ENCODE data around the gene ASIC1. TPM values are rescaled to one million over a fixed set of nuclear protein-coding genes. Genes with fewer than 3 reads are reported as not detected.

The ASIC1 gene
- total and polyA plus RNA-seq, 2 of the 13 experiments (the other 11 are each of a cell fraction or from before 2014, with no cell fraction given), result 0.44 to 1.5 TPM

DNA sequence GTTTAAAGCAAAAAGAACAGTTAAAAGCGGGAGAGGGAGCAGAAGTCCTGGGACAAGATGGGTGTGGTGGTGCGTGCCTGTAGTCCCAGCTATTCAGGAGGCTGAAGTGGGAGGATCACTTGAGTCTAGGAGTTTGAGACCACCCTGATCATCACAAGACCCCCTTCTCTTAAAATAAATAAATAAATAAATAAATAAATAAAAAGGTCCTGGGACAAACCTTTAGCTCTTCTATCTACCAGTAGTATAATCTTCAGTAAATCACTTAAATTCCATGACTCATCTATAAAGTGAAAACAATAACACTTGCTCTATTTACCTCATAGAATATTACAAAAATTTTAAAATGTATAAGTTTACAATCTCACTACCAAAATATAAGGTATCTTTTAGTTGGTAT lies 37.9 kb upstream of the ASIC1 start:
- peaks cover 64% of the 10 kb centered on the region for H3K4me1 ChIP-seq (ENCODE audit: insufficient read depth, low read length)
- in situ Hi-C loops (cut with HindIII; ENCODE audit: extremely low pct_ligation_motif_present, low pct_unique_long_range_greater_than_20kb) (no loop called here), intact Hi-C loops (cut with micrococcal nuclease; ENCODE audit: unreplicated experiment) (no loop called here)
- no peaks in the 10 kb centered on the region for H3K27me3 ChIP-seq (ENCODE audit: control insufficient read depth in 1 of 2, insufficient read depth in 2 of 2, low read length in 2 of 2)
- no peak overlapping the region for H3K9ac ChIP-seq (ENCODE audit: insufficient read depth, low read depth, low read length)
- TF ChIP-seq RNF2 (conservative IDR thresholded peaks at IDR 0.05; ENCODE audit: low read depth) (no peak), MLLT10 (CRISPR knock-in tag; IDR thresholded peaks at IDR 0.05) (no peak), ZNF383 (CRISPR knock-in tag; IDR thresholded peaks at IDR 0.05; ENCODE audit: borderline replicate concordance) (no peak), ZMYM2 (CRISPR knock-in tag; IDR thresholded peaks at IDR 0.05) (no peak), HMG20B (CRISPR knock-in tag; conservative IDR thresholded peaks at IDR 0.05) (no peak), ZKSCAN5 (CRISPR knock-in tag; IDR thresholded peaks at IDR 0.05) (no peak)
- TF ChIP-seq, protein P1, sequence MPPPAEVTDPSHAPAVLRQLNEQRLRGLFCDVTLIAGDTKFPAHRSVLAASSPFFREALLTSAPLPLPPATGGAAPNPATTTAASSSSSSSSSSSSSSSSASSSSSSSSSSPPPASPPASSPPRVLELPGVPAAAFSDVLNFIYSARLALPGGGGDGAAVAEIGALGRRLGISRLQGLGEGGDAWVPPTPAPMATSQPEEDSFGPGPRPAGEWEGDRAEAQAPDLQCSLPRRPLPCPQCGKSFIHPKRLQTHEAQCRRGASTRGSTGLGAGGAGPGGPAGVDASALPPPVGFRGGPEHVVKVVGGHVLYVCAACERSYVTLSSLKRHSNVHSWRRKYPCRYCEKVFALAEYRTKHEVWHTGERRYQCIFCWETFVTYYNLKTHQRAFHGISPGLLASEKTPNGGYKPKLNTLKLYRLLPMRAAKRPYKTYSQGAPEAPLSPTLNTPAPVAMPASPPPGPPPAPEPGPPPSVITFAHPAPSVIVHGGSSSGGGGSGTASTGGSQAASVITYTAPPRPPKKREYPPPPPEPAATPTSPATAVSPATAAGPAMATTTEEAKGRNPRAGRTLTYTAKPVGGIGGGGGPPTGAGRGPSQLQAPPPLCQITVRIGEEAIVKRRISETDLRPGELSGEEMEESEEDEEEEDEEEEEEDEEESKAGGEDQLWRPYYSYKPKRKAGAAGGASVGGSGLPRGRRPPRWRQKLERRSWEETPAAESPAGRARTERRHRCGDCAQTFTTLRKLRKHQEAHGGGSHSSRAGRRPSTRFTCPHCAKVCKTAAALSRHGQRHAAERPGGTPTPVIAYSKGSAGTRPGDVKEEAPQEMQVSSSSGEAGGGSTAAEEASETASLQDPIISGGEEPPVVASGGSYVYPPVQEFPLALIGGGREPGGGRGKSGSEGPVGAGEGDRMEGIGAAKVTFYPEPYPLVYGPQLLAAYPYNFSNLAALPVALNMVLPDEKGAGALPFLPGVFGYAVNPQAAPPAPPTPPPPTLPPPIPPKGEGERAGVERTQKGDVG (CRISPR knock-in tag; IDR thresholded peaks at IDR 0.05; ENCODE audit: borderline replicate concordance), result no peak
- ATAC-seq (no peak), FAIRE-seq (no peak), DNase-seq (ENCODE audit: low spot score) (no peak)
- CTCF ChIA-PET (ENCODE audit: low intra/inter-chr PET ratio, low total read pairs), result no interaction called here
- no peak overlapping the region for H2AFZ ChIP-seq (ENCODE audit: low read length)
- no TSS peak for BruUV-seq (replicated peaks)
- H4K20me1 ChIP-seq (ENCODE audit: insufficient read depth, low read length), result no peaks in the 10 kb centered on the region
- 98% methylated on average over 2 of the region's 2 CpGs for WGBS (ENCODE audit: low lambda C conversion rate)
- H3K36me3 ChIP-seq (replicated peaks in 1 of 2; ENCODE audit: control insufficient read depth in 1 of 2, insufficient read depth in 2 of 2, low read length in 2 of 2), result peaks cover 4 to 6% of the 10 kb centered on the region in 2 experiments; a peak in 4 of 5 replicates
- no peak overlapping the region for H3K27ac ChIP-seq (ENCODE audit: extremely low read length, insufficient read depth, low read length)
- no peak overlapping the region for H3K4me2 ChIP-seq (ENCODE audit: low read depth, low read length)
- no peak overlapping the region for H3K4me3 ChIP-seq (replicated peaks in 1 of 3; ENCODE audit: insufficient read depth in 1 of 3, low read depth in 2 of 3, low read length in 3 of 3)
- POLR2A ChIA-PET, result no interaction called here
- no peaks in the 10 kb centered on the region for H3K9me3 ChIP-seq (ENCODE audit: low read length)
- H3K79me2 ChIP-seq (ENCODE audit: insufficient read depth, low read length), result peaks cover 78% of the 10 kb centered on the region

Measured in HepG2 (cell line).